ENCODE data around the gene PALB2. TPM values are rescaled to one million over a fixed set of nuclear protein-coding genes. Genes with fewer than 3 reads are reported as not detected.

Gene PALB2
- total RNA-seq = 8.0 TPM
- polyA plus RNA-seq (ENCODE audit: insufficient read depth in 1 of 8, insufficient read length in 8 of 8, low replicate concordance in 1 of 8) = 10 to 100 TPM in 4 of 8 donors, 1 to 10 TPM in 4; 8.3 to 11.2 (median 9.8) TPM
- long read RNA-seq, donor 1, partial matches to known transcripts = 0 of 2 reads
- long read RNA-seq, donor 1, other reads (novel, unspliced or antisense) = 0 of 2 reads
- long read RNA-seq, donor 2 = 0 reads
- long read RNA-seq, donor 3, partial matches to known transcripts = 0 of 1 reads
- long read RNA-seq, donor 3, other reads (novel, unspliced or antisense) = 0 of 1 reads
- long read RNA-seq, donor 4 = 0 reads
- long read RNA-seq, donor 5, partial matches to known transcripts = 0 of 1 reads
- long read RNA-seq, donor 5, other reads (novel, unspliced or antisense) = 0 of 1 reads
- long read RNA-seq, donor 6, partial matches to known transcripts = 0 of 1 reads
- long read RNA-seq, donor 6, other reads (novel, unspliced or antisense) = 0 of 1 reads
- long read RNA-seq, donor 7, partial matches to known transcripts = 0 of 1 reads
- long read RNA-seq, donor 7, other reads (novel, unspliced or antisense) = 0 of 1 reads
- long read RNA-seq, donor 8 = 0 reads
- long read RNA-seq, donor 9 = 0 reads
- long read RNA-seq, donor 10, partial matches to known transcripts = 0 of 1 reads
- long read RNA-seq, donor 10, other reads (novel, unspliced or antisense) = 0 of 1 reads
- long read RNA-seq, donor 11, partial matches to known transcripts = 0 of 1 reads
- long read RNA-seq, donor 11, other reads (novel, unspliced or antisense) = 0 of 1 reads

- H3K36me3 ChIP-seq (ENCODE audit: control insufficient read depth, insufficient read depth, low read length) = peaks cover 7% of the 10 kb centered on the region
- under 1% methylated on average over 46 of the region's 64 CpGs for WGBS (ENCODE audit: insufficient coverage)
Observed at GRCh38 chr16:23640931-23641765, at the start of gene PALB2, which contains the start of gene DCTN5. Gene PALB2, minus strand, starts transcription at chr16:23641310. Its CDS starts 153 bp downstream, at chr16:23641157. Gene DCTN5, plus strand, starts transcription at chr16:23641466. Its CDS starts 77 bp downstream, at chr16:23641543.

GRCh38 chr16:23689442-23690187 lies 48.5 kb upstream of the PALB2 start:
- H3K4me3 ChIP-seq (ENCODE audit: low read length) = no peak overlapping the region
- H3K9me3 ChIP-seq (replicated peaks; ENCODE audit: control insufficient read depth, low read depth, low read length) = no peaks in the 10 kb centered on the region
- H3K4me1 ChIP-seq (ENCODE audit: control insufficient read depth, insufficient read depth, low read length) = peaks cover 3% of the 10 kb centered on the region
- 96% methylated on average over 29 of the region's 36 CpGs for WGBS (ENCODE audit: insufficient coverage)
- H3K27me3 ChIP-seq (ENCODE audit: control insufficient read depth, insufficient read depth, low read length) = no peaks in the 10 kb centered on the region
- no peak overlapping the region for H3K27ac ChIP-seq (ENCODE audit: low read length)
- DNase-seq = no peak
- H3K36me3 ChIP-seq (ENCODE audit: control insufficient read depth, insufficient read depth, low read length) = peaks cover 59% of the 10 kb centered on the region

More at GRCh38 chr16:23640931-23641765, at the start of gene PALB2, which contains the start of gene DCTN5:
- peak within 1 kb of the TSS; percentile 92 for H3K27ac ChIP-seq (ENCODE audit: low read length)
- no peaks in the 10 kb centered on the region for H3K27me3 ChIP-seq (ENCODE audit: control insufficient read depth, insufficient read depth, low read length)
- no peaks in the 10 kb centered on the region for H3K9me3 ChIP-seq (replicated peaks; ENCODE audit: control insufficient read depth, low read depth, low read length)
- peak; percentile 98 for DNase-seq
- peak within 1 kb of the TSS; percentile 98 for H3K4me3 ChIP-seq (ENCODE audit: low read length)
- peaks cover 16% of the 10 kb centered on the region for H3K4me1 ChIP-seq (ENCODE audit: control insufficient read depth, insufficient read depth, low read length)

- Histone ChIP-seq H3K4me1 (ENCODE audit: control insufficient read depth, insufficient read depth, low read length) (no peaks in the 10 kb centered on the region), H3K36me3 (ENCODE audit: control insufficient read depth, insufficient read depth, low read length) (peaks cover 76% of the 10 kb centered on the region), H3K4me3 (ENCODE audit: low read length) (no peak overlapping the region), H3K9me3 (replicated peaks; ENCODE audit: control insufficient read depth, low read depth, low read length) (no peaks in the 10 kb centered on the region), H3K27me3 (ENCODE audit: control insufficient read depth, insufficient read depth, low read length) (no peaks in the 10 kb centered on the region), H3K27ac (ENCODE audit: low read length) (no peak overlapping the region)
- WGBS (ENCODE audit: insufficient coverage) = 94% methylated on average over 16 of the region's 16 CpGs
- no peak for DNase-seq
Observed at GRCh38 chr16:23687034-23687808, 46.1 kb upstream of the PALB2 start.

- no peak overlapping the region for H3K4me3 ChIP-seq (ENCODE audit: low read length)
- no peaks in the 10 kb centered on the region for H3K9me3 ChIP-seq (replicated peaks; ENCODE audit: control insufficient read depth, low read depth, low read length)
- H3K36me3 ChIP-seq (ENCODE audit: control insufficient read depth, insufficient read depth, low read length) = peaks cover 71% of the 10 kb centered on the region
- no peak for DNase-seq
- H3K4me1 ChIP-seq (ENCODE audit: control insufficient read depth, insufficient read depth, low read length) = peaks cover 18% of the 10 kb centered on the region
- no peak overlapping the region for H3K27ac ChIP-seq (ENCODE audit: low read length)
- no peaks in the 10 kb centered on the region for H3K27me3 ChIP-seq (ENCODE audit: control insufficient read depth, insufficient read depth, low read length)
- WGBS (ENCODE audit: insufficient coverage) = 100% methylated on average over 2 of the region's 3 CpGs
Observed at GRCh38 chr16:23683487-23683886, 42.4 kb upstream of the PALB2 start.

GRCh38 chr16:23682181-23682580 lies 41.1 kb upstream of the PALB2 start:
- no peak overlapping the region for H3K4me3 ChIP-seq (ENCODE audit: low read length)
- H3K36me3 ChIP-seq (ENCODE audit: control insufficient read depth, insufficient read depth, low read length) = peaks cover 58% of the 10 kb centered on the region
- no peak for DNase-seq
- H3K27ac ChIP-seq (ENCODE audit: low read length) = no peak overlapping the region
- no peaks in the 10 kb centered on the region for H3K27me3 ChIP-seq (ENCODE audit: control insufficient read depth, insufficient read depth, low read length)
- H3K9me3 ChIP-seq (replicated peaks; ENCODE audit: control insufficient read depth, low read depth, low read length) = no peaks in the 10 kb centered on the region
- WGBS (ENCODE audit: insufficient coverage) = no CpG with 5 or more reads among the region's 1 CpG
- peaks cover 23% of the 10 kb centered on the region for H3K4me1 ChIP-seq (ENCODE audit: control insufficient read depth, insufficient read depth, low read length)

- H3K4me3 ChIP-seq (ENCODE audit: low read length) = peak overlapping the region; percentile 64
- no peaks in the 10 kb centered on the region for H3K9me3 ChIP-seq (replicated peaks; ENCODE audit: control insufficient read depth, low read depth, low read length)
- 16% methylated on average over 6 of the region's 6 CpGs for WGBS (ENCODE audit: insufficient coverage)
- H3K36me3 ChIP-seq (ENCODE audit: control insufficient read depth, insufficient read depth, low read length) = peaks cover 49% of the 10 kb centered on the region
- H3K4me1 ChIP-seq (ENCODE audit: control insufficient read depth, insufficient read depth, low read length) = peaks cover 23% of the 10 kb centered on the region
- DNase-seq = no peak
- H3K27me3 ChIP-seq (ENCODE audit: control insufficient read depth, insufficient read depth, low read length) = no peaks in the 10 kb centered on the region
- no peak overlapping the region for H3K27ac ChIP-seq (ENCODE audit: low read length)
Observed at GRCh38 chr16:23679986-23680336, 38.9 kb upstream of the PALB2 start.

GRCh38 chr16:23679274-23679985 lies 38.3 kb upstream of the PALB2 start:
- H3K4me1 ChIP-seq (ENCODE audit: control insufficient read depth, insufficient read depth, low read length) = peaks cover 23% of the 10 kb centered on the region
- H3K27me3 ChIP-seq (ENCODE audit: control insufficient read depth, insufficient read depth, low read length) = no peaks in the 10 kb centered on the region
- H3K27ac ChIP-seq (ENCODE audit: low read length) = no peak overlapping the region
- peak overlapping the region; percentile 64 for H3K4me3 ChIP-seq (ENCODE audit: low read length)
- H3K36me3 ChIP-seq (ENCODE audit: control insufficient read depth, insufficient read depth, low read length) = peaks cover 47% of the 10 kb centered on the region
- WGBS (ENCODE audit: insufficient coverage) = under 1% methylated on average over 22 of the region's 24 CpGs
- H3K9me3 ChIP-seq (replicated peaks; ENCODE audit: control insufficient read depth, low read depth, low read length) = no peaks in the 10 kb centered on the region
- peak; percentile 21 for DNase-seq

GRCh38 chr16:23678430-23679273 lies 37.5 kb upstream of the PALB2 start, which contains the start of gene PLK1:
Gene PLK1, plus strand, starts transcription at chr16:23678889. Its CDS starts 44 bp downstream, at chr16:23678933.
- Histone ChIP-seq H3K27ac (ENCODE audit: low read length) (no peak within 1 kb of the TSS), H3K27me3 (ENCODE audit: control insufficient read depth, insufficient read depth, low read length) (no peaks in the 10 kb centered on the region), H3K4me3 (ENCODE audit: low read length) (peak within 1 kb of the TSS; percentile 64), H3K9me3 (replicated peaks; ENCODE audit: control insufficient read depth, low read depth, low read length) (no peaks in the 10 kb centered on the region), H3K36me3 (ENCODE audit: control insufficient read depth, insufficient read depth, low read length) (peaks cover 41% of the 10 kb centered on the region), H3K4me1 (ENCODE audit: control insufficient read depth, insufficient read depth, low read length) (peaks cover 25% of the 10 kb centered on the region)
- WGBS (ENCODE audit: insufficient coverage) = under 1% methylated on average over 71 of the region's 75 CpGs
- DNase-seq = peak; percentile 90

Data from muscle of leg (tissue), 16 donors.